Pancreas (tissue), 10 donors: ENCODE measurements around the gene TRERF1. TPM values are rescaled to one million over a fixed set of nuclear protein-coding genes. Genes with fewer than 3 reads are reported as not detected.

Experiments
- ATAC-seq, 4 donors: fragments of 200-7000 bp; cut with Tn5 transposase; one replicate each; pipeline versions ENCODE4 v1.8.0 to v1.9.1; 2020; ENCODE audit warnings: mild to moderate bottlenecking in 4 of 4, moderate library complexity in 4 of 4
- DNase-seq, 6 donors: peaks; one replicate each; pipeline ENCODE4 v3.0.0-alpha.2; 2020
- FAIRE-seq: peaks from 2 replicates; lab custom pipeline; 2012; peaks lifted over from hg19 to GRCh38; lab: Jason Lieb, UNC
- H3K27ac ChIP-seq, 4 donors: fragments of 200-600 bp; sonication (generic); 1 replicate in 3 of 4; 2 replicates in 1 of 4; pipeline versions ENCODE4 v1.5.0 to v1.8.0; 2020
- H3K27me3 ChIP-seq, 4 donors: fragments of 200-600 bp; one replicate each; pipeline ENCODE4 v1.8.0; 2021
- H3K36me3 ChIP-seq, 3 donors: fragments of 200-600 bp; sonication (generic) in 1 of 3; one replicate each; pipeline versions ENCODE4 v1.5.0 to v1.8.0; 2020 to 2021
- H3K4me1 ChIP-seq, 3 donors: fragments of 200-600 bp; one replicate each; pipeline ENCODE4 v1.8.0; 2021
- H3K4me3 ChIP-seq, 4 donors: fragments of 200-600 bp; sonication (generic) in 2 of 4; one replicate each; pipeline versions ENCODE4 v1.5.0 to v1.8.0; 2020 to 2021
- H3K9me3 ChIP-seq, 4 donors: fragments of 200-600 bp; one replicate each; pipeline ENCODE4 v1.8.0; 2021
- WGBS, 2 donors: extraction: QIAGEN DNeasy Blood & Tissue Kit; methylation state at CpG; one replicate each; pipeline ENCODE4 v1.1.7; 2013; 5-methylcytosine and 5-hydroxymethylcytosine counted together
- intact Hi-C, 3 donors: fragments of 100-400 bp; cut with DNase I; formaldehyde crosslinking; loops; one replicate each; pipeline versions ENCODE4 v1.11.1 to v1.14.2; 2022
- polyA plus RNA-seq, 2 donors: library from polyadenylated mRNA; stranded (reverse); fragments of 200-250 nt; gene quantifications; one replicate each; pipeline ENCODE4 v1.2.3, GENCODE V29; 2013
- total RNA-seq, 6 donors: library from RNA; stranded (reverse); fragmentation: NEBNext Ultra II Directional in 4 of 6; extraction: Animal tissue kit (Norgen Biotek cat#: 25700) in 4 of 6; gene quantifications; one replicate each; pipeline versions ENCODE4 v1.2.1 to v1.2.4, GENCODE V29; 2021 to 2023
- TF ChIP-seq, protein P1 (sequence below), 4 donors: fragments of 200-600 bp; sonication (generic) in 3 of 4; IDR thresholded peaks; one replicate each; pipeline versions ENCODE4 v1.5.0 to v1.8.0; 2021; ENCODE audit warnings: antibody characterized with exemption in 4 of 4
- donor health status: healthy with polysubstance abuse.
- donor health status: DM: no; HTN: no; CAD: no; lungs with moderate emphysema.
- donor health status: DM: no; HTN: no; CAD: no.
- donor health status: control.
- donor health status: control.
- donor health status: Bipolar disorder and iron deficiency.
- donor health status: DM: yes; HTN: yes; CAD: no.
- donor health status: DM: no; HTN: no; CAD: no.
- donor health status: DM: no; HTN: no; CAD: no.
- donor health status: DM: yes; HTN: yes; CAD: no.

Gene TRERF1
- total and polyA plus RNA-seq, 8 donors: 0.94 to 2.5 (median 1.5) TPM

GRCh38 chr6:42313038-42313437 is 138.7 kb downstream of the TRERF1 start:
- intact Hi-C loops: no loop called here
- FAIRE-seq (no peak), ATAC-seq (peak in 1 of 4 donors; percentile 26), DNase-seq (no peak)
- no peaks in the 10 kb centered on the region for H3K9me3 ChIP-seq
- H3K4me1 ChIP-seq: no peaks in the 10 kb centered on the region
- no peak overlapping the region for H3K27ac ChIP-seq
- no peaks in the 10 kb centered on the region for H3K36me3 ChIP-seq
- 83 to 87% methylated on average over 6 of the region's 6 CpGs for WGBS, 2 donors
- TF ChIP-seq, protein P1, sequence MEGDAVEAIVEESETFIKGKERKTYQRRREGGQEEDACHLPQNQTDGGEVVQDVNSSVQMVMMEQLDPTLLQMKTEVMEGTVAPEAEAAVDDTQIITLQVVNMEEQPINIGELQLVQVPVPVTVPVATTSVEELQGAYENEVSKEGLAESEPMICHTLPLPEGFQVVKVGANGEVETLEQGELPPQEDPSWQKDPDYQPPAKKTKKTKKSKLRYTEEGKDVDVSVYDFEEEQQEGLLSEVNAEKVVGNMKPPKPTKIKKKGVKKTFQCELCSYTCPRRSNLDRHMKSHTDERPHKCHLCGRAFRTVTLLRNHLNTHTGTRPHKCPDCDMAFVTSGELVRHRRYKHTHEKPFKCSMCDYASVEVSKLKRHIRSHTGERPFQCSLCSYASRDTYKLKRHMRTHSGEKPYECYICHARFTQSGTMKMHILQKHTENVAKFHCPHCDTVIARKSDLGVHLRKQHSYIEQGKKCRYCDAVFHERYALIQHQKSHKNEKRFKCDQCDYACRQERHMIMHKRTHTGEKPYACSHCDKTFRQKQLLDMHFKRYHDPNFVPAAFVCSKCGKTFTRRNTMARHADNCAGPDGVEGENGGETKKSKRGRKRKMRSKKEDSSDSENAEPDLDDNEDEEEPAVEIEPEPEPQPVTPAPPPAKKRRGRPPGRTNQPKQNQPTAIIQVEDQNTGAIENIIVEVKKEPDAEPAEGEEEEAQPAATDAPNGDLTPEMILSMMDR (IDR thresholded peaks at IDR 0.05): no peak
- H3K4me3 ChIP-seq: no peak overlapping the region
- H3K27me3 ChIP-seq: no peaks in the 10 kb centered on the region

GRCh38 chr6:42307141-42307470 is 144.6 kb downstream of the TRERF1 start:
- FAIRE-seq (no peak), DNase-seq (no peak), ATAC-seq (no peak)
- peak overlapping the region in 3 of 4 donors; percentile 4 to 28 (median 25) for H3K27ac ChIP-seq
- 16 to 18% methylated on average over 2 of the region's 2 CpGs for WGBS, 2 donors
- H3K9me3 ChIP-seq: no peaks in the 10 kb centered on the region
- peaks cover 5 to 7% (median 7%) of the 10 kb centered on the region in 3 donors for H3K4me1 ChIP-seq
- intact Hi-C loops: no loop called here
- H3K27me3 ChIP-seq: no peaks in the 10 kb centered on the region
- H3K36me3 ChIP-seq: no peaks in the 10 kb centered on the region
- no peak overlapping the region for H3K4me3 ChIP-seq
- TF ChIP-seq, protein P1 (IDR thresholded peaks at IDR 0.05): no peak

DNA sequence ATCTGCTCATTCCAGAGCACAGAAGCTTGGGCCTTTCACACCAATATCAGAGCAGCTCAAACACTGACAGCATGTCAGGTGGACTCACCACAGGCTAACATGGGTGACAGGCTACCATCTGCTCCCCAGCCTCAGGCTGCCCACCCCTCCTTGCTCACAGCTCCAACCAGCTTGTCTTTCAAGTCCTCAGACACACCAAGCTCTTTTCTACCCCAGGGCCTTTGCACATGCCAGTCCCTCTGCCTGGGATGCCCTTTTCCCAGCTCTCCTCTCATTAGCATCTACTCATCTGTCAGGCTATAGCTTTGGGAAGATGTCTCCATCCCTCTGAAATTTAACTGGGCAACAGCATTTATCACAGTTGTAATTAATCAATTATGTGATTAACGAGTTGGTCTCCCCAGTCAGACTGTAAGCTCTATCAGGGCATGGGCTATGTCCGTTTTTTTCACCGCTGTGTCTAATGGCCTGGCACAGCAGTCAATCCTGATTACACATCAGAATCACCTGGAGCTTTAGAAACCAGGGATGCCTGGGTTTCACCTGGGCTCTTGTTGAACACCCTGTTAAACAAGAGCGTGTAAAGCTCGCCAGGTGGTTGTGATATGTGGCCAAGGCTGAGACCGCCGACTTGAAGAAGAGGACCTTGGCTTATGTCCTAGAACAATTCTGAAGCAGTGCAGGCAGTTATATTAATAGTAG is 145.1 kb downstream of the TRERF1 start:
- Histone ChIP-seq H3K27ac (peak overlapping the region in 3 of 4 donors; percentile 23 to 40 (median 28)), H3K9me3 (no peaks in the 10 kb centered on the region), H3K4me3 (no peak overlapping the region), H3K4me1 (peaks cover 5 to 7% (median 7%) of the 10 kb centered on the region in 3 donors), H3K27me3 (no peaks in the 10 kb centered on the region), H3K36me3 (no peaks in the 10 kb centered on the region)
- peak; percentile 58 to 89 (median 82) for DNase-seq
- FAIRE-seq: no peak
- intact Hi-C loops: no loop called here
- TF ChIP-seq, protein P1 (IDR thresholded peaks at IDR 0.05): no peak
- ATAC-seq: peak; percentile 90 to 96 (median 94)
- WGBS, 2 donors: 14 to 16% methylated on average over 7 of the region's 7 CpGs

GRCh38 chr6:42304053-42304712 is 147.5 kb downstream of the TRERF1 start:
- no peaks in the 10 kb centered on the region for H3K9me3 ChIP-seq
- intact Hi-C loops: no loop called here
- no peaks in the 10 kb centered on the region for H3K36me3 ChIP-seq
- FAIRE-seq (no peak), ATAC-seq (no peak), DNase-seq (no peak)
- 81 to 85% methylated on average over 6 of the region's 6 CpGs for WGBS, 2 donors
- H3K27me3 ChIP-seq: no peaks in the 10 kb centered on the region
- TF ChIP-seq, protein P1 (IDR thresholded peaks at IDR 0.05): no peak
- peaks cover 5 to 7% (median 7%) of the 10 kb centered on the region in 3 donors for H3K4me1 ChIP-seq
- no peak overlapping the region for H3K27ac ChIP-seq
- H3K4me3 ChIP-seq: no peak overlapping the region

- H3K27me3 ChIP-seq: no peaks in the 10 kb centered on the region
- TF ChIP-seq, protein P1 (IDR thresholded peaks at IDR 0.05): no peak
- no peaks in the 10 kb centered on the region for H3K36me3 ChIP-seq
- no peak for ATAC-seq
- DNase-seq: no peak
- H3K27ac ChIP-seq: no peak overlapping the region
- peaks cover 2 to 4% (median 4%) of the 10 kb centered on the region in 3 donors for H3K4me1 ChIP-seq
- intact Hi-C loops: no loop called here
- no peak overlapping the region for H3K4me3 ChIP-seq
- 86 to 93% methylated on average over 3 of the region's 3 CpGs for WGBS, 2 donors
- H3K9me3 ChIP-seq: no peaks in the 10 kb centered on the region
- no peak for FAIRE-seq
Observed at GRCh38 chr6:42302411-42302810, 149.3 kb downstream of the TRERF1 start.
